ENCODE data around the gene OSBPL9.

- no peak for TF ChIP-seq EZH2 (IDR thresholded peaks at IDR 0.05; ENCODE audit: low read depth, unreplicated experiment)
- TF ChIP-seq CTCF (conservative IDR thresholded peaks at IDR 0.05; ENCODE audit: low read depth in 2 of 2) = no peak
- TF ChIP-seq POLR2AphosphoS5 (IDR thresholded peaks at IDR 0.05; ENCODE audit: low read depth) = no peak
- no peak for TF ChIP-seq REST (IDR thresholded peaks at IDR 0.05; ENCODE audit: unreplicated experiment)
- no peak for TF ChIP-seq CREB1 (CRISPR knock-in tag; IDR thresholded peaks at IDR 0.05; ENCODE audit: low read depth)
- TF ChIP-seq ETS1 (IDR thresholded peaks at IDR 0.05) = no peak
- TF ChIP-seq JUNB (IDR thresholded peaks at IDR 0.05; ENCODE audit: unreplicated experiment) = no peak
- TF ChIP-seq NANOG (IDR thresholded peaks at IDR 0.05; ENCODE audit: borderline replicate concordance) = no peak
- TF ChIP-seq EZH2phosphoT487 (IDR thresholded peaks at IDR 0.05; ENCODE audit: unreplicated experiment) = no peak
- no peak for TF ChIP-seq ZNF331 (CRISPR knock-in tag; IDR thresholded peaks at IDR 0.05; ENCODE audit: low read depth)
Observed at GRCh38 chr1:51794260-51794659, 177.4 kb downstream of the OSBPL9 start.
